SK-N-MC (cell line): ENCODE results near the gene FAM50B.

ENCODE experiments used
- DNase-seq: peaks from one replicate; pipeline ENCODE4 v3.0.0-alpha.2; 2011; ENCODE audit warnings: low read depth, low spot score
- H3K27ac ChIP-seq: fragments of 200-600 bp; sonication (generic); 2 replicates; pipeline ENCODE4 v1.5.1; 2016; ENCODE audit warnings: mixed run types
- H3K36me3 ChIP-seq: fragments of 200-600 bp; sonication (generic); 2 replicates; pipeline ENCODE4 v1.6.1; 2017; ENCODE audit warnings: antibody characterized with exemption, low read length, mixed read lengths; ENCODE audit not compliant: insufficient read depth
- H3K4me3 ChIP-seq: fragments of 200-600 bp; sonication (generic); 2 replicates; pipeline ENCODE4 v1.5.1; 2016
- H3K9ac ChIP-seq: fragments of 200-600 bp; sonication (generic); 2 replicates; pipeline ENCODE4 v1.8.0; 2017; ENCODE audit warnings: mixed run types, mixed read lengths; ENCODE audit not compliant: insufficient read length
- H3K9me3 ChIP-seq: fragments of 200-600 bp; sonication (generic); 2 replicates; pipeline ENCODE4 v1.6.1; 2017; ENCODE audit warnings: low read depth, mild to moderate bottlenecking, antibody characterized with exemption, low read length, moderate library complexity, mixed read lengths
- EZH2 ChIP-seq: fragments of 200-600 bp; sonication (generic); IDR thresholded peaks from one replicate; pipeline ENCODE4 v1.6.1; 2017; ENCODE audit warnings: antibody characterized with exemption
- FOXP2 ChIP-seq: optimal IDR thresholded peaks from 2 replicates; pipeline ENCODE3; 2011; ENCODE audit warnings: mild to moderate bottlenecking, moderate library complexity; ENCODE audit not compliant: insufficient read depth; ENCODE audit errors: extremely low read length, control extremely low read depth
- POLR2AphosphoS5 ChIP-seq: IDR thresholded peaks from 2 replicates; pipeline ENCODE4 v1.6.1; 2012; ENCODE audit warnings: mild to moderate bottlenecking, low read depth, low read length, borderline replicate concordance

FAM50B gene

GRCh38 chr6:3895805-3896204 is 46.6 kb downstream of the FAM50B start:
- Histone ChIP-seq H3K4me3 (no peak overlapping the region), H3K27ac (no peak overlapping the region), H3K9me3 (no peaks in the 10 kb centered on the region), H3K36me3 (no peaks in the 10 kb centered on the region), H3K9ac (no peak overlapping the region)
- no peak for TF ChIP-seq EZH2
- DNase-seq: no peak

DNA sequence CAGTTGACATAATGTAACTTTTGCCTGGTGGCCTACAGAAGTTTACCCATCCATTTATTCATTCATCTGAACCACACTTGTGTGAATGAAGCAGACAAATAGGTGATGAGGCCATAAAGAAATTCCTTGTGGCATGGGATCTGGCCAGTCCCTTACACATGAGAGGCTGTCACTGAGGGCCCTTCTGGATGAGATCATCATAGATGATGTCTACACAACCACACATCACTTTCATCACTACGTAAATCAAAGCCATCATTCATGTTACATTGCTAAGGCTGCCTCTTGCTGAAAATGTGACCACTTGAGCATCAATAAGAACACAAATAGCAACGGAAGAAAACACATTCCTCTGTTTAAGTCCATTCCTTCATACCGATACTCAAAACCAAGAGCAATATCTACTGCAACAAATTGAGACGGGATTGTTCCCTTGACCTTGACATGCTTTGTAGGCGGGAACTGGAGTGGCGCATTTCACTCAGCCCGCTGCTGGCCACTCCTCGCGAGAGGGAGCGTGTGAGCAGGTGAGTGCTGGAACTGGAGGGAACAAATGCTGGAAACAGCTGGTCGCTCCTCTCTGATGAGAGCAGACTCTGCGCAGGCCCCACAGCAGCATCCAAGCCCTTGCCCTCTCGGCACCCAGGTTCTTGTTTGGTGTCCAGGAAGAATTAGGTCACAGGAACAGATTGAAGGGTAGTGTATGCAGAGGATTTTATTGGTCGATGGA is 49.3 kb downstream of the FAM50B start:
- DNase-seq: no peak
- no peak overlapping the region for H3K4me3 ChIP-seq
- H3K27ac ChIP-seq: no peak overlapping the region
- H3K9ac ChIP-seq: no peak overlapping the region
- no peak for TF ChIP-seq POLR2AphosphoS5
- no peak for TF ChIP-seq EZH2
- TF ChIP-seq FOXP2: no peak
- no peaks in the 10 kb centered on the region for H3K36me3 ChIP-seq
- H3K9me3 ChIP-seq: no peaks in the 10 kb centered on the region

DNA sequence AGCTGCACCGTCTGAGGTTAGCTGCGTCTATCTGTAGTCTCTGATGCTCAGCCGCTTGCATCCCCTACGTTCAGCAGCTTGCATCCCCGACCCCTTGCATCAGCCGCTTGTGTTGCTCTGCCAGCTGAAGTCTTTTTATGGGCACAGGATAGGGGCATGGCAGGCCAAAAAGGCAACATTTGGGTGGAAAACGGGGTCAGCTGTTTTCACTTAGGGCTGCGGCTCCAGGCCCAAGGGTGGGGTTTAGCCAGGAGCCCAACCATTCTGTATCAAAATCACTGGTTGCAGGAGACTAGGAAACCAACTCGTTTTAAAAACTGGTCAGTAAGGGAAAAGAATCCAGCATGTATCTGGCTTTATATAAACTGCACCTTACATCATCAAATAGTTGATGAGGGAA is 49.9 kb downstream of the FAM50B start:
- DNase-seq: no peak
- Histone ChIP-seq H3K9me3 (no peaks in the 10 kb centered on the region), H3K36me3 (no peaks in the 10 kb centered on the region), H3K27ac (no peak overlapping the region), H3K4me3 (no peak overlapping the region), H3K9ac (no peak overlapping the region)
- TF ChIP-seq FOXP2: no peak
- TF ChIP-seq EZH2: no peak
- no peak for TF ChIP-seq POLR2AphosphoS5

DNA sequence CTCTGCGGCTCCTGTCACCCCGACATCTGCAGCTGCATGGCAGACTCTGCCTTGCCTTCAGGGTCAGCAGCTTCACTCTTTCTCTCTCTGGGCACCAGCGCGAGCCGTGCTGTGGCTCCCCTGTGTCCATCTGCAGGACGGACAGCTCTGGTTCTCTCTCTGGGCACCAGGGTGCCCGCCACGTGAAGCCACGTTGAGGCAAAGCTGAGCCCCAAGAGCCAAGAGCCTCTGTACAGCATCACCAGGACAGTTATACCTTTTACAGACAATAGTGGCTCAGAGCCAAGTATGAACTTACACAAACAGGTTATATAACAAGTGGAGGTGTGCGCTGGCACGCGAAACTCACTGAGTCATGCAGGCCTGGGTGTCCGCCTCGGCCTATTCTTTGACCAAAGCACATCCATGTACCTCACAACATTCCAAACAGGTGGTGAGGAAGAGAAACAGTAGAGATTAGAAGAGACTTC is 50.8 kb downstream of the FAM50B start:
- DNase-seq: no peak
- Histone ChIP-seq H3K36me3 (no peaks in the 10 kb centered on the region), H3K9me3 (no peaks in the 10 kb centered on the region), H3K4me3 (no peak overlapping the region), H3K9ac (no peak overlapping the region), H3K27ac (no peak overlapping the region)
- TF ChIP-seq POLR2AphosphoS5 (no peak), FOXP2 (no peak), EZH2 (no peak)
